HepG2 (cell line): ENCODE data around the gene CST3. TPM values are rescaled to one million over a fixed set of nuclear protein-coding genes. Genes with fewer than 3 reads are reported as not detected.
A peak's percentile ranks its signal among the peaks of the same experiment; 100 is the strongest.

ENCODE experiments used
- ASH2L ChIP-seq: fragments of 300-600, 200-600 bp; sonication (generic); IDR thresholded peaks from 2 replicates; pipeline ENCODE4 v1.7.0; 2017; ENCODE audit warnings: low read depth, mild to moderate bottlenecking, moderate library complexity, mixed read lengths, low read length; ENCODE audit not compliant: insufficient read length
- CREB1 ChIP-seq, 2 experiments: fragments of 450-650 bp in 1 of 2; IDR thresholded peaks; 2 replicates each; pipeline ENCODE4 v1.6.1; 2016 to 2017; ENCODE audit warnings: control low read depth in 1 of 2, mild to moderate bottlenecking in 1 of 2, missing compliant biosample characterization in 1 of 2, missing genetic modification characterization in 1 of 2
- HNF4G ChIP-seq, 2 experiments: sonication (generic) in 1 of 2; formaldehyde crosslinking in 1 of 2; IDR thresholded peaks; 2 replicates each; pipeline versions ENCODE4 v1.4.0 to v1.6.1; 2011 to 2020; ENCODE audit warnings: borderline replicate concordance in 2 of 2, low read depth in 2 of 2, mild to moderate bottlenecking in 2 of 2, low read length in 1 of 2, missing genetic modification reagents in 1 of 2, moderate library complexity in 1 of 2
- IRF2 ChIP-seq: IDR thresholded peaks from 2 replicates; pipeline ENCODE4 v1.6.1; 2018; ENCODE audit warnings: missing genetic modification reagents, missing compliant biosample characterization
- KAT2B ChIP-seq: fragments of 150-350 bp; IDR thresholded peaks from 2 replicates; pipeline ENCODE4 v1.6.1; 2014; ENCODE audit warnings: low read depth, low read length, borderline replicate concordance
- LCORL ChIP-seq, 2 experiments: fragments of 450-650 bp in 1 of 2; sonication (generic) in 1 of 2; formaldehyde crosslinking in 1 of 2; IDR thresholded peaks; 2 replicates each; pipeline versions ENCODE4 v1.5.0 to v1.6.1; 2017 to 2020; ENCODE audit warnings: antibody characterized with exemption in 1 of 2, missing genetic modification reagents in 1 of 2
- NFIC ChIP-seq: IDR thresholded peaks from 2 replicates; pipeline ENCODE4 v1.6.1; 2012; ENCODE audit warnings: mild to moderate bottlenecking, low read length, inconsistent platforms
- NFKB2 ChIP-seq: sonication (generic); formaldehyde crosslinking; IDR thresholded peaks from 2 replicates; pipeline ENCODE4 v1.4.0; 2020; ENCODE audit warnings: missing genetic modification reagents, borderline replicate concordance
- PRDM4 ChIP-seq: sonication (generic); formaldehyde crosslinking; IDR thresholded peaks from 2 replicates; pipeline ENCODE4 v1.9.0; 2021; ENCODE audit warnings: missing genetic modification reagents, borderline replicate concordance
- SMAD9 ChIP-seq: sonication (generic); formaldehyde crosslinking; IDR thresholded peaks from 2 replicates; pipeline ENCODE4 v1.5.1; 2020; ENCODE audit warnings: mild to moderate bottlenecking, missing genetic modification reagents
- TAF1 ChIP-seq: sonication (generic); formaldehyde crosslinking; IDR thresholded peaks from 2 replicates; pipeline ENCODE4 v1.4.0; 2020; ENCODE audit warnings: missing genetic modification reagents
- ZFP82 ChIP-seq: sonication (generic); formaldehyde crosslinking; IDR thresholded peaks from 2 replicates; pipeline ENCODE4 v1.5.1; 2020; ENCODE audit warnings: mild to moderate bottlenecking, missing genetic modification reagents, borderline replicate concordance
- ZNF180 ChIP-seq: sonication (generic); formaldehyde crosslinking; IDR thresholded peaks from 2 replicates; pipeline ENCODE4 v1.4.0; 2020; ENCODE audit warnings: low read depth, missing genetic modification reagents, borderline replicate concordance
- ZNF260 ChIP-seq: sonication (generic); formaldehyde crosslinking; IDR thresholded peaks from 2 replicates; pipeline ENCODE4 v1.4.0; 2020; ENCODE audit warnings: missing genetic modification reagents, low read depth, mild to moderate bottlenecking, borderline replicate concordance
- ZNF275 ChIP-seq: sonication (generic); formaldehyde crosslinking; IDR thresholded peaks from 2 replicates; pipeline ENCODE4 v1.8.0; 2022; ENCODE audit warnings: missing genetic modification reagents, mild to moderate bottlenecking, inconsistent platforms, borderline replicate concordance
- ZNF547 ChIP-seq: sonication (generic); formaldehyde crosslinking; IDR thresholded peaks from 2 replicates; pipeline ENCODE4 v1.5.1; 2020; ENCODE audit warnings: mild to moderate bottlenecking, missing genetic modification reagents
- ZNF780A ChIP-seq: sonication (generic); formaldehyde crosslinking; IDR thresholded peaks from 2 replicates; pipeline ENCODE4 v1.8.0; 2022; ENCODE audit warnings: mild to moderate bottlenecking, missing genetic modification reagents, moderate library complexity
- ZNF839 ChIP-seq: sonication (generic); formaldehyde crosslinking; IDR thresholded peaks from 2 replicates; pipeline ENCODE4 v1.4.0; 2020; ENCODE audit warnings: missing genetic modification reagents, mild to moderate bottlenecking, borderline replicate concordance
- ZSCAN21 ChIP-seq: sonication (generic); formaldehyde crosslinking; IDR thresholded peaks from 2 replicates; pipeline ENCODE4 v1.8.0; 2022; ENCODE audit warnings: mild to moderate bottlenecking, missing genetic modification reagents, moderate library complexity, borderline replicate concordance
- ZXDC ChIP-seq: sonication (generic); formaldehyde crosslinking; IDR thresholded peaks from 2 replicates; pipeline ENCODE4 v1.5.0; 2020; ENCODE audit warnings: mild to moderate bottlenecking, missing genetic modification reagents
- polyA plus RNA-seq, 8 experiments: library from polyadenylated mRNA; depleted of rRNA in 3 of 8; stranded (reverse) in 7 of 8; unstranded in 1 of 8; fragments of >200 nt; fragmentation: Illumina TruSeq in 4 of 8; extraction: Trizol in 4 of 8; gene quantifications; 2 replicates each; pipeline versions ENCODE4 v1.2.1 to v1.2.3, GENCODE V29; 2011 to 2016; ENCODE audit warnings: low read depth in 4 of 8, missing spikeins in 1 of 8, mixed read lengths in 1 of 8; ENCODE audit not compliant: insufficient read depth in 1 of 8
- total RNA-seq, 5 experiments: library from RNA; depleted of rRNA; stranded (reverse); fragments of >200 nt; fragmentation: Illumina TruSeq; extraction: Trizol; gene quantifications; 2 replicates each; pipeline ENCODE4 v1.2.3, GENCODE V29; 2016; ENCODE audit warnings: low read depth in 1 of 5

Gene CST3
- total and polyA plus RNA-seq, 2 of the 13 experiments (the other 11 are each of a cell fraction or from before 2014, with no cell fraction given) = 690 to 1,005 TPM

- TF ChIP-seq PRDM4 (CRISPR knock-in tag) (0 out of 2 replicates have a peak, but pooled peaks have one; percentile 50), ZNF260 (0 out of 2 replicates have a peak, but pooled peaks have one; percentile 65), ZXDC (CRISPR knock-in tag) (peak; percentile 98), ZFP82 (no peak; the same call in 1 of the 2 replicates), ZSCAN21 (peak; percentile 90; the same call in 1 of the 2 replicates), ZNF780A (no peak), CREB1 (IDR thresholded peaks at IDR 0.05) (no peak), CREB1 (CRISPR knock-in tag; IDR thresholded peaks at IDR 0.05) (no peak), LCORL (IDR thresholded peaks at IDR 0.05) (no peak), LCORL (CRISPR knock-in tag; IDR thresholded peaks at IDR 0.05) (peak; percentile 66), ZNF275 (CRISPR knock-in tag) (no peak; the same call in 1 of the 2 replicates), NFKB2 (peak; percentile 98), SMAD9 (0 out of 2 replicates have a peak, but pooled peaks have one; percentile 2), TAF1 (CRISPR knock-in tag) (peak; percentile 93), ZNF180 (0 out of 2 replicates have a peak, but pooled peaks have one; percentile 37), ZNF839 (CRISPR knock-in tag) (peak; percentile 81; the same call in 1 of the 2 replicates), KAT2B (no peak), ZNF547 (CRISPR knock-in tag) (peak; percentile 95), NFIC (no peak), IRF2 (CRISPR knock-in tag) (no peak; the same call in none of the 2 replicates), ASH2L (peak; percentile 93), HNF4G (IDR thresholded peaks at IDR 0.05; ENCODE audit: borderline replicate concordance, low read depth, low read length) (peak; percentile 5; the same call in 1 of the 2 replicates), HNF4G (CRISPR knock-in tag; IDR thresholded peaks at IDR 0.05; ENCODE audit: borderline replicate concordance, low read depth) (peak; percentile 78)
Measured at GRCh38 chr20:23637282-23638221, at the start of gene CST3 (continued).
